ENCODE data around the gene DIP2A.
A peak's percentile ranks its signal among the peaks of the same experiment; 100 is the strongest.
"Not testable (repeated sequence)": the region's sequence is repeated elsewhere in the genome, so short reads cannot be mapped to it uniquely, and the experiment has no call there.

Gene DIP2A

GRCh38 chr21:46425571-46425970, 33.1 kb upstream of the DIP2A start:
- Histone ChIP-seq H3K36me3 (ENCODE audit: control insufficient read depth in 5 of 5, insufficient read depth in 5 of 5, low read length in 5 of 5) (peaks cover 0 to 79% (median 66%) of the 10 kb centered on the region in 5 donors), H3K27ac (ENCODE audit: low read depth, low read length) (no peak overlapping the region), H3K9me3 (ENCODE audit: control insufficient read depth in 5 of 5, low read length in 5 of 5) (no peaks in the 10 kb centered on the region), H3K9ac (ENCODE audit: low read length in 5 of 5) (no peak overlapping the region), H3K4me1 (ENCODE audit: control insufficient read depth in 5 of 5, insufficient read depth in 5 of 5, low read length in 5 of 5) (no peaks in the 10 kb centered on the region), H3K27me3 (ENCODE audit: control insufficient read depth in 5 of 5, insufficient read depth in 4 of 5, low read length in 5 of 5) (no peaks in the 10 kb centered on the region), H3K4me3 (ENCODE audit: low read depth in 1 of 5, low read length in 5 of 5) (no peak overlapping the region)

GRCh38 chr21:46426313-46427046, 32.2 kb upstream of the DIP2A start:
- Histone ChIP-seq H3K27me3 (ENCODE audit: control insufficient read depth in 5 of 5, insufficient read depth in 4 of 5, low read length in 5 of 5) (no peaks in the 10 kb centered on the region), H3K9me3 (ENCODE audit: control insufficient read depth in 5 of 5, low read length in 5 of 5) (no peaks in the 10 kb centered on the region), H3K4me1 (ENCODE audit: control insufficient read depth in 5 of 5, insufficient read depth in 5 of 5, low read length in 5 of 5) (peaks cover 0 to 1% (median 0%) of the 10 kb centered on the region in 5 donors), H3K36me3 (ENCODE audit: control insufficient read depth in 5 of 5, insufficient read depth in 5 of 5, low read length in 5 of 5) (peaks cover 0 to 79% (median 66%) of the 10 kb centered on the region in 5 donors), H3K27ac (ENCODE audit: low read depth, low read length) (no peak overlapping the region), H3K4me3 (ENCODE audit: low read depth in 1 of 5, low read length in 5 of 5) (no peak overlapping the region), H3K9ac (ENCODE audit: low read length in 5 of 5) (no peak overlapping the region)

- Histone ChIP-seq H3K4me3 (ENCODE audit: low read depth in 1 of 5, low read length in 5 of 5) (no peak overlapping the region), H3K9ac (ENCODE audit: low read length in 5 of 5) (no peak overlapping the region), H3K4me1 (ENCODE audit: control insufficient read depth in 5 of 5, insufficient read depth in 5 of 5, low read length in 5 of 5) (peaks cover 0 to 7% (median 0%) of the 10 kb centered on the region in 5 donors), H3K36me3 (ENCODE audit: control insufficient read depth in 5 of 5, insufficient read depth in 5 of 5, low read length in 5 of 5) (peaks cover 2 to 79% (median 66%) of the 10 kb centered on the region in 5 donors), H3K9me3 (ENCODE audit: control insufficient read depth in 5 of 5, low read length in 5 of 5) (no peaks in the 10 kb centered on the region), H3K27ac (ENCODE audit: low read depth, low read length) (no peak overlapping the region), H3K27me3 (ENCODE audit: control insufficient read depth in 5 of 5, insufficient read depth in 4 of 5, low read length in 5 of 5) (no peaks in the 10 kb centered on the region)
Measured at GRCh38 chr21:46427516-46427915, 31.2 kb upstream of the DIP2A start.

GRCh38 chr21:46428286-46428685, 30.4 kb upstream of the DIP2A start:
- H3K4me1 ChIP-seq (ENCODE audit: control insufficient read depth in 5 of 5, insufficient read depth in 5 of 5, low read length in 5 of 5): peaks cover 0 to 7% (median 0%) of the 10 kb centered on the region in 5 donors
- H3K27ac ChIP-seq (ENCODE audit: low read depth, low read length): no peak overlapping the region
- no peaks in the 10 kb centered on the region for H3K27me3 ChIP-seq (ENCODE audit: control insufficient read depth in 5 of 5, insufficient read depth in 4 of 5, low read length in 5 of 5)
- no peak overlapping the region for H3K9ac ChIP-seq (ENCODE audit: low read length in 5 of 5)
- H3K9me3 ChIP-seq (ENCODE audit: control insufficient read depth in 5 of 5, low read length in 5 of 5): no peaks in the 10 kb centered on the region
- no peak overlapping the region for H3K4me3 ChIP-seq (ENCODE audit: low read depth in 1 of 5, low read length in 5 of 5)
- H3K36me3 ChIP-seq (ENCODE audit: control insufficient read depth in 5 of 5, insufficient read depth in 5 of 5, low read length in 5 of 5): peaks cover 2 to 83% (median 66%) of the 10 kb centered on the region in 5 donors

- peaks cover 2 to 88% (median 68%) of the 10 kb centered on the region in 5 donors for H3K36me3 ChIP-seq (ENCODE audit: control insufficient read depth in 5 of 5, insufficient read depth in 5 of 5, low read length in 5 of 5)
- no peak overlapping the region for H3K4me3 ChIP-seq (ENCODE audit: low read depth in 1 of 5, low read length in 5 of 5)
- peaks cover 0 to 7% (median 0%) of the 10 kb centered on the region in 5 donors for H3K4me1 ChIP-seq (ENCODE audit: control insufficient read depth in 5 of 5, insufficient read depth in 5 of 5, low read length in 5 of 5)
Measured at GRCh38 chr21:46428987-46429710, 29.5 kb upstream of the DIP2A start.

GRCh38 chr21:46429754-46430681, 28.7 kb upstream of the DIP2A start:
- Histone ChIP-seq H3K36me3 (ENCODE audit: control insufficient read depth in 5 of 5, insufficient read depth in 5 of 5, low read length in 5 of 5) (peaks cover 2 to 95% (median 75%) of the 10 kb centered on the region in 5 donors), H3K27ac (ENCODE audit: low read depth, low read length) (no peak overlapping the region), H3K9me3 (ENCODE audit: control insufficient read depth in 5 of 5, low read length in 5 of 5) (no peaks in the 10 kb centered on the region), H3K4me3 (ENCODE audit: low read depth in 1 of 5, low read length in 5 of 5) (no peak overlapping the region), H3K4me1 (ENCODE audit: control insufficient read depth in 5 of 5, insufficient read depth in 5 of 5, low read length in 5 of 5) (peaks cover 0 to 7% (median 0%) of the 10 kb centered on the region in 5 donors), H3K9ac (ENCODE audit: low read length in 5 of 5) (peak overlapping the region in 1 of 5 donors; percentile 30), H3K27me3 (ENCODE audit: control insufficient read depth in 5 of 5, insufficient read depth in 4 of 5, low read length in 5 of 5) (no peaks in the 10 kb centered on the region)

More at GRCh38 chr21:46428987-46429710, 29.5 kb upstream of the DIP2A start:
- Histone ChIP-seq H3K9me3 (ENCODE audit: control insufficient read depth in 5 of 5, low read length in 5 of 5) (no peaks in the 10 kb centered on the region), H3K9ac (ENCODE audit: low read length in 5 of 5) (peak overlapping the region in 1 of 5 donors; percentile 30), H3K27me3 (ENCODE audit: control insufficient read depth in 5 of 5, insufficient read depth in 4 of 5, low read length in 5 of 5) (no peaks in the 10 kb centered on the region), H3K27ac (ENCODE audit: low read depth, low read length) (no peak overlapping the region)

GRCh38 chr21:46431448-46431847, 27.2 kb upstream of the DIP2A start:
- Histone ChIP-seq H3K4me1 (ENCODE audit: control insufficient read depth in 5 of 5, insufficient read depth in 5 of 5, low read length in 5 of 5) (peaks cover 0 to 7% (median 0%) of the 10 kb centered on the region in 5 donors), H3K9ac (ENCODE audit: low read length in 5 of 5) (no peak overlapping the region), H3K9me3 (ENCODE audit: control insufficient read depth in 5 of 5, low read length in 5 of 5) (no peaks in the 10 kb centered on the region), H3K36me3 (ENCODE audit: control insufficient read depth in 5 of 5, insufficient read depth in 5 of 5, low read length in 5 of 5) (peaks cover 2 to 91% (median 72%) of the 10 kb centered on the region in 5 donors), H3K4me3 (ENCODE audit: low read depth in 1 of 5, low read length in 5 of 5) (peak overlapping the region in 1 of 5 donors; percentile 15), H3K27ac (ENCODE audit: low read depth, low read length) (no peak overlapping the region), H3K27me3 (ENCODE audit: control insufficient read depth in 5 of 5, insufficient read depth in 4 of 5, low read length in 5 of 5) (no peaks in the 10 kb centered on the region)

- H3K4me1 ChIP-seq (ENCODE audit: control insufficient read depth in 5 of 5, insufficient read depth in 5 of 5, low read length in 5 of 5): peaks cover 0 to 7% (median 0%) of the 10 kb centered on the region in 5 donors
- H3K36me3 ChIP-seq (ENCODE audit: control insufficient read depth in 5 of 5, insufficient read depth in 5 of 5, low read length in 5 of 5): peaks cover 2 to 91% (median 72%) of the 10 kb centered on the region in 5 donors
Measured at GRCh38 chr21:46431884-46432488, 26.7 kb upstream of the DIP2A start.

GRCh38 chr21:46433116-46433515, 25.6 kb upstream of the DIP2A start:
- H3K27me3 ChIP-seq (ENCODE audit: control insufficient read depth in 5 of 5, insufficient read depth in 4 of 5, low read length in 5 of 5); H3K9me3 ChIP-seq (ENCODE audit: control insufficient read depth in 5 of 5, low read length in 5 of 5); H3K27ac ChIP-seq (ENCODE audit: low read depth, low read length); H3K4me3 ChIP-seq (ENCODE audit: low read depth in 1 of 5, low read length in 5 of 5); H3K9ac ChIP-seq (ENCODE audit: low read length in 5 of 5); H3K4me1 ChIP-seq (ENCODE audit: control insufficient read depth in 5 of 5, insufficient read depth in 5 of 5, low read length in 5 of 5): not testable (repeated sequence)
- H3K36me3 ChIP-seq (ENCODE audit: control insufficient read depth in 5 of 5, insufficient read depth in 5 of 5, low read length in 5 of 5): peaks cover 2 to 91% (median 72%) of the 10 kb centered on the region in 5 donors

More at GRCh38 chr21:46431884-46432488, 26.7 kb upstream of the DIP2A start:
- Histone ChIP-seq H3K4me3 (ENCODE audit: low read depth in 1 of 5, low read length in 5 of 5) (peak overlapping the region in 2 of 5 donors; percentile 15 to 21), H3K27me3 (ENCODE audit: control insufficient read depth in 5 of 5, insufficient read depth in 4 of 5, low read length in 5 of 5) (no peaks in the 10 kb centered on the region), H3K9me3 (ENCODE audit: control insufficient read depth in 5 of 5, low read length in 5 of 5) (no peaks in the 10 kb centered on the region), H3K27ac (ENCODE audit: low read depth, low read length) (no peak overlapping the region), H3K9ac (ENCODE audit: low read length in 5 of 5) (peak overlapping the region in 1 of 5 donors; percentile 16)

Measured in subcutaneous abdominal adipose tissue (tissue), 5 donors.